Mucosa of gallbladder (tissue), 1 donor: ENCODE results near the gene GABRB2. TPM values are rescaled to one million over a fixed set of nuclear protein-coding genes. Genes with fewer than 3 reads are reported as not detected.

ENCODE experiments used
- DNase-seq: peaks from one replicate; pipeline ENCODE4 v3.0.0-alpha.2; 2020; ENCODE audit warnings: low spot score
- total RNA-seq: library from RNA; stranded (reverse); gene quantifications from one replicate; pipeline ENCODE4 v1.2.1, GENCODE V29; 2021
- donor health status: DM: no; HTN: no; CAD: no.

GABRB2 gene
- total RNA-seq, 1 donor from 2014 or later: 0.72 TPM

DNA sequence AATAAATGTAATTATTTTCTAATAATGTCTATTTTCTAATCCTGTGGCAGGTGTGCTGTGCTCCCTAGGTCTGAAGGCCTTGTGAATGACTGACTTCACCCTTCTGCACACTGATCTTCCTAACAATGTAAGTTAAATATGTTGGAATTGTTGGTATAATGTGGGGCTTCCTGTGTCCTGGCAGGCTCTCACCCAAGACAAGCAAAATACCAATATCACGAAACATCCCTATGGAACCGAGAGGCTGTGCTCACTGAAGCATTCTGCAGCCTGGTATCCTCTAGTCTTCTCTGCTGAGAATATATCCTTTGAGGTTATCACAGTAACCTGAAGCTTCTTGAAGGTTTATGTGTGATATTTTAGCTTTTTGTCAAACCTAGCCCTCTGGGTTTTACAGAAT is 159.4 kb downstream of the GABRB2 start:
- DNase-seq: no peak

DNA sequence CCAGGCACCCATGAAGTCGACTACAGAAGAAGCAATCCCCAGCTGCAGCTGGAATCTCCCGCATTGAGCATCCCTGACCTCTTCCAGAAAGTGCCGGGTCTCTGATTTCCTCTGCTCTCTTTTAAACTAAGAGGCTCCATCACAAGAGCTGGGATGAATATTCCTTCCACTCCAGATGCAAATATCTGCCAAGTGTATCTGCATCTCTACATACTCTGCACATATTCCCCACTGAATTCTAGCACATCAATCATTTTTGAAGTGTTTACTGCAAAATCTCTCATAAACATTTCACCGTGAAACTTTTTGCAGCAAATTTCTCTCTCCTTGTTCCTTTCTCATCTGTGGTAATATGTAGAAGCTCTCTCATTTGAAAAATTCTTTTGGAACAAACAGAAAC is 161.5 kb downstream of the GABRB2 start:
- DNase-seq: no peak

DNA sequence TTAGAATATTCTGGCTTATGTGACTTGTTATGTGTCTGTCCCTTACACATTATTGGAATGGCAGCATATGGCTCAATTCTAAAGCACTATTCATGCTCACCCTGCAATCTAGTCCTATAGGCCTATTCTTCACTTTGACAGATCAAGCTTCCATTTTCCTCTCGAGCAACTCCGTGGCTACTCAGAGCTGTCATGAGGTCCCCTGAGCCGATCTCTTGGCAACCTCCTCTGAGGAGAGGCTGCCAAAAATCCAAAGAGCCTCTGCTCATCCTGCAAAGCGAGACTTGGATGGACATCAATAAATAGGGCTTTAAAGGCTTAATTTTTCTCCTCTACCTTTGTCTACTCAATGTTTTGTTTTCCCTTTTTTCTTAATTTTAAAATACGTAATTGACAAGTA is 163.8 kb downstream of the GABRB2 start:
- no peak for DNase-seq

DNA sequence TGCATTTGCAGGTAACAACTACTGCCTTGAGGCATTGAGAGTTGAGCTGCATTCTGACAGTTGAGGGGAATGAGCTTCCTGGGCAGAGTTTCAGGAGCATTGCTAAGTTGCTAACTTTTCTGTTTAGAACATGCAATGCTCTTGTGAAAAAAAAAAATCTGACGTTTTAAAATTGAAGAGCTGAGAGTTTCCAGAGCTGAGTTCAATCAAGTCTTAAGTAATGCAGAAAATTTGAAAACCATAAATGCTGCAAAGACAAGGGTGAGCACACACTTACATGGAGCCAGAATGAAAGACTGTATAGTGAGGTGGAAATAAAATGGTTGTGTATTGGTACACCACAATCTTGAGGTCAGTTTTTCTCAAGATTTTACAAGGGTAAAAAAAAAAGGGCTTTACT is 166.0 kb downstream of the GABRB2 start:
- DNase-seq: no peak

DNA sequence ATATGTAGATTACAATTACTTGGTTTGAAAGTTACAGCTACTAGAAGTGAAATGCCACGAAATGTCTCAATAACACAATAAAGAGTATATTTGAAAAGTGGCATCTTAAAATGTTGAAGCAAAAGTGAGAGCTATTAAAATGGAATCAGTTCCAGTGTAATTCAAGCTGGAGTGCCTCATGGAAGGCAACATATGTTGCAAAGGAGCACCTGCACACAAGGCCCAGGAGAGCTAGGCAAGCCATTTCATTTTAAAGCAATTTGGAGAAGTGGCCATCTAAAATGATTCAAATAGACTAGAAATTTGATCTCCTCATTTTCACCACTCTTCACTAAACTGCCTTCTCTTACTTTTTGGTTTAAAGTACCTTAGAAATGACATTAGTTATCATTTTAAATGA is 167.8 kb downstream of the GABRB2 start:
- DNase-seq: no peak

DNA sequence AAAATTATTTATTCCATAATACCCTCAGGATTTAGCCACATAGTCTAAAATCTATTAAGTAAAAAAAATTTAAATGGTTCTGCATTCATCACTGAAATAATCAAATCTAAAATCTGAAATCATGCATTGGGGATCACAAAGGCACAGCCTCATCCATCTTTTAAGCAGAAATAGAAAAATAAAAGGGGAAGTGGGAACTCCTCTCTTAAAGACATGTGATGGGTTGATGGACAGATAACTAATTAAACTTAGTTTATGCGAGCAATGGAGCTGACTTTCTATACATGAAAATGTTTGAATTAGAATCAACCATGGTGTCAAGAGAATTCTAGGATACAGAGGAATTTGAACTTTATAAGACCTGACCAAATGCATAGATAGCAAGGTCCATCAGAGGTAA is 170.5 kb downstream of the GABRB2 start:
- DNase-seq: no peak

DNA sequence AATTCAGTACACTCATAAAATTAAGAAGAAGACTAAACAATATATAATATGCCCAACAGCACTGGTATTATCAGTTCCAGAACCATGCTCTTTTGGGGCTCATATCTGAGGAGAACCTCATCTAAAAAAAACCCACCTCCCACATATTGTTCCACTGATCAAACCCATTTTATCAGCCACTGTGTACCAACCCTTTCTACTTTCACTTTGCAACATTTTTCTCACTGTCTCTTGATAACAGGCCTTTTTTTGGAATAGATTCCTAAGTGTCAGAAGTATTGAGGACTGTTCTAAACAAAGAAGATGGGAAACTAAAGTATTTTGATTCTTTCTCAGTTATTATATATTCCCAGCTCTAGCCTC is 173.2 kb downstream of the GABRB2 start:
- no peak for DNase-seq

DNA sequence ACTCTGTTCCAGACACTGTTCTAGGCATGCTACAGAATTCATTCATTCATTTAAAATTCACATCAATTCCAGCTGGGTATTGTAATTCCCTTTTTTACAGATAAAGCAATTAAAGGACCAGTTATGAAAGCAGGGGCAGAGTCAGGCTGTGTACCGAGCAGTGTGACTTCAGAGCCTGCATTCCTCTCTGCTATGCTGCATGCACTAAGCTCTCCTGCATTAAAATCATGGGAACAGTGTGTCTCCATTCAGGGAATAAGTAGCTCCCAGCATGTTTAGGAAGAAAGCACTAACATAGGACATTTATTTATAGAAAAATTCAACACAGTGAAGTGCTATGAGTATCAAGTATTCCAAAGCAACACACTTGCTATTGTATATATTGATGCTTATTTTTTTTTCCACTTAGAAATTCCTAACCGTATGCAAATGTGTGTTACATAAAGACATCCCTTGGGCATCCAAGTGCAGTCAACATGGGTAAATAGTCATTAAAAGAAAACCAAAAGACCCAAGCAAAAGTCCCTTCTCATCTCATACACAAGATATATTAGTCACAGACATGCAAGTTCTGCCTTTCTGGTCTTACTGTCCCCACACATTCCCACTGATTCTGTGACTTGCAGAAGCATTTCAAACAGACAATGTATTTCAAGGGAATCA is 173.7 kb downstream of the GABRB2 start:
- no peak for DNase-seq

DNA sequence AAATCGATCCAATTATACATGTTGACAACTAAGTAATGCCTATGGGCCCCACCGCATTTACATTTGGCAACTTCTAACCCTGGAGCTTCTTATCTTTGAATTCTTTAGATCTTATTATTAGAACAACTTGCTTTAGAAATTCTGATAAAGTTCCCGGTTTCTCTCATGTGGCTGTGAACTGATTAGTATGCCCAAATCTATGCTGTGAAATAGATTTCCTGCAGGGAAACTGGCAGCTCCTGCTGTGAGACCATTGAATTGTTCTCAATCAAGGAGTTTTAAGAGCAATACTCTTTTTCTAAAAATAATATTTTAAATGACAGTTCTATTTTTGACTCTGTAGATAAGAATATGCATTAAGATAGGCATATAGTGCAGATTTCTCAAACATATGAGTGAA is 177.5 kb downstream of the GABRB2 start:
- DNase-seq: no peak

DNA sequence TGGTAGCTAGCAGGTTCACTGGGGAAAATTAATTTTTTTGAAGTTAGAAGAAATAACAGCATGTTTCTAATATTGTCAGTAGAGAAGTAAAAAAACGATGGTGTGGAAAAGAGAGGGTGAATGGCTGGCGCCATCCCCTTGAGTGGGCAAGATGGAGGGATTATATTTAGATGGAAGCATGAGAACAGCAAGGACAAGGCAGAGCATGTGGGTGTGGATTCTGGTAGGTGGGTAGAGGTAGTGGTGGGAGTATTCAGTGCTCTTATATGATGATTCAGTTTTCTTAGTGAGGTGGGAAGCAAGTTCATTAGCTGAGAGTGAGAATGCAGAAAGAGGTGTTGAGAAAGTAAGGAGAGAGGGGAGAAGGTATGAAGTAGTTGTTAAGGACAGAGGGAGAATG is 188.1 kb downstream of the GABRB2 start:
- no peak for DNase-seq

DNA sequence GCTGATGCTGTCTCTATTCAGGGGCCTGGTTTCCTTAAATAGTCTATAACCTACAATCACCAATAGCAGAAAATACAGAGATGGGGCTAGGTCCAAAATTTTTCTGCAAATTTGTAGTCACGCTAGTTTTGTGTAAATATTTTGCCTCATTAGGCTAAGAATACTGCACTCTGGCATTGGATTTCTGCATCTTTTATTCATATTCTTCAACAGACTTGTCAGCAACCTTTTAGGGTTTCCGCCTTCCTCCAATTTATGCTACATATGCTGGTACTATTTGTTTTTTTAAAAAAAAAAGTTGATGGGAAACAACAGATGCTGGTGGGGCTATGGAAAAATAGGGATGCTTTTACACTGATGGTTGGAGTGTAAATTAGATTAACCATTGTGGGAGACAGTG is 202.3 kb downstream of the GABRB2 start:
- DNase-seq: no peak

DNA sequence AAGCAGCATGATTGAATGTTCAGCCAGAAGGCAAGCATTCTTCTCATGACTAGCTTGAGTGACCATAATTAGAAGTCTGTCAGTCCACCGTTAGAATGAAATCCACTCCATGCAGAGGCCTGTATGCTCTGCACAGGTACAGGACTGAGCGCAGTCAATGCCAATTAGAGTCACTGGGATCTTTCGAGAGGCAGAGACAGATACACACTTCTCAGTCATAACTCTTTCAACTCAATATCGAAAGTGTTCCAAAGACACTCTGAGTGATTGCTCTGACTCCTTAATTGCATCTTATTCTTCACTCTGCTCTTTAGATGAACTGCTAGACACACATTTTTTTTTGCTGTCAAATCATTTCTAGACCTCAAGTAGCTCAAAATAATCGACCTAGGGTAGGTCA is 203.6 kb downstream of the GABRB2 start:
- no peak for DNase-seq

DNA sequence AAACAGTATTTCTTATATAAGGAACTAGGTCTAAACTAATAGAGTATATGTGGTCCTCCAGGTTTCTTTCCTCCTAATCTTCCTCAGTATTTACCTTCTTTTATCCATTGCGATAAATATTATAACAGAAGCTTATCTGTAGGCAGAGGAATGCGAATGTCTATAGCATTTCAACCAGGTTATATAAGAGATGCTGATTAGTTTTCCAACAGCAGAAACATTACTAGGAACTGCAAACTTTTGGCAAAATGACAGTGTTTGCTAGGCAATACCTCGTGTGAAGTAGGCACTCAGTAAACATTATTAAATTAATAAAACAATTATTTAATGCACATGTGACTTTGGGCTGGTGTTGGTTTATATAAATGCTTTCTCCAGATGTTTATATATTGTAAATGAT is 206.5 kb downstream of the GABRB2 start:
- no peak for DNase-seq

DNA sequence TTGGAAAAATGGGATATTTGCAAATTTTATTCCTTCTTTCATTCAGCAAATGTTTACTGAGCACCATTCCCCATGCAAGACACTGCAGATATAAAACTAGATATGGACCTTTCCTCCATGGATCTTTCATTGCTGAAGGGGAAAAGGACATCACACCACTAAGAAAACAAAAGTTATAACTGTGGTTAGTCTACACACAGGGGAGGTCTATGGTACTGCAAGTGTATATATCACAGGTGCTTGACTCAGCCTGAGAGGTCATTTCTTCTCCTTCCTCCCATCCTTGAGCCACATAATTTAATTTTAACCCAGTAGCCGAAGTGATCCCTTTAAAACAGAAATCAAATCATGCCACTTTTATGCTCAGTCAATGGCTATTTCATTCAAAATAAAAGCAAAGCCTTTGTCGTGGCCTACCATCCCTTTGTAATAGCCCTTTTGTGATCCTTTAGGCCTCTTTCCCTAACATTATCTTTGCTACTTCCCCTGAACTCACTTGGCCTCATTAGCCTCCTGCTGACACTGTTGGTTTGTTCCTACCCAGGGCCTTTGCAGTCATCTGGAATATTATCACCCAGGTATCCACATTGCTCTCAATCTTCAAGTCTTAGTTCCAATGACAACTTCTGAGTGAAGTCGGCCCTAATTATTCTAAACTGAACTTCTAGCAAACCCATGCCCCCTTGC is 213.2 kb downstream of the GABRB2 start:
- DNase-seq: no peak

DNA sequence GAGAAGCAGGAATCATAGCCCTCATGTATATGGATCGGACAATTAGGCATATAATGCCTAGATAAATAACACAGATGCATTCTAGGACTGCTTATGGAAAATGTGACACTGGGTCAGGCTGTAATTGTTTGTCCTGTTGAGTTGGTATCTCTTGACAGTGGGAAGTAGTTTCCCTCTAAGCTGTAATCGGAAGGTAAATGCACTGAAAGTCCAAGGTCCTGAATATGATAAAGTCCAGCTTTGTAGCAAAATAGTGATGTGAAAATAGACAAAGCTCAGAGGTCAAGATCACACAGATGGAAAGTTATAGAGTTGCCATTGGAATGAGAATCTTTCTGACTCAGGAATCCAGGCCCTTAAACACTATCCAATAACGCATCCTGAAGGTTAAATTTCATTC is 214.2 kb downstream of the GABRB2 start:
- DNase-seq: no peak

DNA sequence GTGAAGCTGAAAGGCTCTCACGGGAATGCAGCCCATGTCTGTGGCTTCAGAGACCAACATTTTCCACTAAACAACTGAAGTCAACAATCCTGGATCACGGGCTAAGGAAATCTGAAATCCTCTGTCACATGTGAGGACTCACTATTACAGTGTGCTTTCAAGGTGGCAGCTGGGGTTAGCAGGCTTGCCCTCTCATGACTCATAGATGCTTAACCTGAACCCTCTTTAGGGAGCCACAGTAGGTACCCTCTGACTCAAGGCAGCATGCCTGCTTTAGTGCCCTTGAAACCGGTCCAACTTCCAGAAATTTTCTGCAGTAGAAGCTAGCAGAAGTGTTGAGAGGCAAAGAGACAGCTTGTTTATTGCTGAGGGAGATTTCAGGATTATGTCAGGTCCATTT is 232.5 kb downstream of the GABRB2 start:
- DNase-seq: no peak

DNA sequence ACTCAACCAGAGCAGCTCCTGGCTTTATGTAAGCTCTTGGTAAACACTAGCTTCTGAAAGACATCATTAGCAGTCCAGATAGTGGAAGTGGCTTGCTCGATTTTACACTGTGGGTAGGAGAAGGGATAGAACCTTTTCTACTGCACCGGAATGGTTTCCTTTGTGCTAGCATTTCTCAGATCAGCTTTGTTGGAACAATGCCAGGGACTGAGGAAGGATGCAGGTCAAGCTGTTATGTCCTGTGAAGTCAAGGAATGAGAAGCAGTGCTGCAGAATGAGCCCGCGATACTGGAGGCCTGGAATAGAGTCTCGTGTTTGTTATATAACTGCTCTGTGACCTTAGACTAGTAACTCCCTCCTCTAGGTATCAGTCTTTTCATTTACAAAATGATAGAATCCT is 233.6 kb downstream of the GABRB2 start:
- DNase-seq: no peak

DNA sequence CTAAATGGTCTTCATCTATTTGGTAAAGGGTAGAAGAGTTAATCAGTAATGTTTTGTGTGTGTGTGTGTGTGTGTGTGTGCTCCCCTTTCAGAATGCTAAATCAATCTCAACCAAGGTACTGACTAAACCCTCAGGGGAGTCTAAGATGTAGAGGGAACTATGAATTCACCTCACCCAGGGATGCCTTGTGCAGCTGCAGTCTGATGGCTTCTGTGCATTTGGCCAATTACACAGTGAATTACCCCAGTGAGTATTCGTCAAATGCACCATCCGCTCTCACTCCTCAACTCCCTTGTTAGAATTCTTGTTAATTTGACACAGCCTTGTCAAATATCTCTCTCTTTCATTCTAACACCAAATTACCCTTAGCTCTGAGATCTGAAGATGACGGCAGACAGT is 234.6 kb downstream of the GABRB2 start:
- no peak for DNase-seq

DNA sequence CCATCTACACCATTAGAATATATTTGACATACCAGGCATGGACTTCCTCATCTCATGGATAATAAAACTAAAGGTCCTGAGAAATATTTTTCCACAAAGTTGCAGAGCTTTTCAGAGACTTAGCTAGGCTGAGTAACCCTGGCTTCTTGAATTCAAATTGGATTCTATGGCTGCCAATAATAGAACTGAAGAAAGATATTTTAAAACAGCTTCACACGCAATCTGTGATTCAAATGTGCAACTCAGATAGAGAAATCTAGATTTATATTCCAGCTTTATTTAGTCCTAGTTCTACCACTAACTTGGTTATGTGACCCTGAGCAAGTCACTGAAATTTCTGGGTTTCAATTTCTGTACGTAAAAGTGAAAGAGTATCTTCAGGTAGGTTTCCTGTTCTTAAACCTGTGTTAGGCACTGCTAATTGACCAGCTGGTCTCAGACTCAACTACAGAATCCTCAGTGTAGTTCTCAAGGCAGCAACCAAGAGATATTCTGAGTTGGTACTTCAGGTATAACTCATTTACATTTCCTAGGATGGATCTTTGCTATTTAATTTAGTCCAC is 235.3 kb downstream of the GABRB2 start:
- DNase-seq: no peak

DNA sequence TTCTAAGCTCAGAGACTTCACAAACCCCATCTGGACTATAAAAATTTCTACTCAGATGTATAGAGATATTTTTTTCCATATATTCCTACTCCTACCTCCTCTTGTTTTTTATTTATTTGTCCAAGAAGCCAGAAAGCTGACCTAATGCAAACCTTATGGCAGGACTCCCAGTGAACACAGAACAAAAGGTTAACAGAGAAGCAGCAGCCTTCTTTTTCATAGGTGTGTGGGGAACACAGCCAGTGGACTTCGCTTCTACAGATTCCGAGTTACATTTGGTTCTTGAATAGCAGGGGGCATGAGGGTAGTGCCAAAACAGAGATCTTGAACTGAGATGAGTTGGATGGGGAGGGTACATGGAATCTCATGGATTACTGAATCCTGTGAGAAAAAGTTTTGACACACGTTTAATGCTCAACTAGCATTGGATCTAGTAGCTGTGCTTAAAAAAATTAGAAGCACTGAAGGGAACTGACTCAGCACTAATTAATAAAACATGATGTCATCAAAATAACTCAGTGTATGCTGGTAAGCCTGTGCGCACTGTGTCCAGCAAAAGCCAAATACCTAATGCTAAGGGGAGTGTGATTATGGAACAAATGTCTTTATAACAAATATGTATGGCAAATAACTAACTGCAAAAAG is 240.1 kb downstream of the GABRB2 start:
- no peak for DNase-seq

DNA sequence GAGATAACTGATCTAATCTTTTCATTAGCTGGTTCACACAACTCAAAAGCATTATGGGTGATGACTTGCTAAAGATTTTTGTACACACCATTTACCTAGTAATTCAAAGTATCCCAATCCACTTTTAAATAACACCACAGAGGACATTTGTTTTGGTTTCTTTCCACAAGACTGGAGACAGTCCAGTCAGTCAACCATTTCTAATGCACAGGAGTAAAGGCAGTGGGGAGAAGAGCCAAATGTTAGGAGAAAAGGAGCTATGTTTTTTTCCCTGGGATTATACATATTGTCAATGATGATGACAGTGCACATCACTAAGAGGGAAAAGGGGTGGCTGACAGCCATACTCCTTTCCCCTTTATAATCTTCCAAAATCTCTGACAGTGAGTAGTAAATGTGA is 240.9 kb downstream of the GABRB2 start:
- DNase-seq: no peak

DNA sequence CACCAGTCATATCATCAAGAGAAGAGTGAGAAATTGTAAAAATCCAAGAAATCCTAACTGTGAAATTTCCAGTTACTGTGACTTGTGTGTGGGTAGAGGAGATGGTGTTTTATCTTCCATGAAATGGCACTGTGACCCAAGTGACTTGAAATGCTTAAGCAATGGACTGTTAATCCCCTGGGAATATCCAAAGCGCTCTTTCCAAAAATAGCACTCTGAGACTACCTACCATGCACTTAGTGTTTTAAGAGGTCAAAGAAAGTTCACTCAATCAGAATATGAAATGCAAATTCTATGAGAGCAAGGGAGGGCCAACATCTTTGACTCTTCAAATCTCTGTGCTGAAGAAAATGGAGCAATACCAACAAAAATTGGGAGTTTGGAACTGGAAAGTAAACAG is 244.0 kb downstream of the GABRB2 start:
- DNase-seq: no peak

DNA sequence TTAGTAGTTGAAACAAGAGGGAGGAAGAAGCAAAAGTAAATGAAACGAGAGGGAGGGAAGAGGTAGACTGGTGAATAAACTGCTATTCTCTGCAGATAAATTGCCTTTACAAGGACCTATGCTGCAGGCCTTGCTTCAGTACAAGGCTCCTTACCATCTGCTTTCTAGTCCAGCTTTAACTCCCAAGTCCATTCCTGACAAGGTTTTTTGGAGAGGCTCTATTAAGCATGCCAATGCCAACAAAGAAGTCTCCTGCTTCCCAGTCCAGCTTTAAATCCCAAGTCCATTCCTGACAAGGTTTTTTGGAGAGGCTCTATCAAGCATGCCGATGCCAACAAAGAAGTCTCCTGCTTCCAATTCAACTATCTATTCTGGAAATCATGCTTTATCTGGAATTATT is 244.9 kb downstream of the GABRB2 start:
- no peak for DNase-seq
